SH-SY5Y (cell line): ENCODE data around the gene UCK1.

Experiments used
- GATA2 ChIP-seq: IDR thresholded peaks from 2 replicates; pipeline ENCODE4 v1.6.1; 2011; ENCODE audit warnings: mild to moderate bottlenecking, low read depth, low read length
- GATA3 ChIP-seq: IDR thresholded peaks from 2 replicates; pipeline ENCODE4 v1.6.1; 2011; ENCODE audit warnings: low read depth, mild to moderate bottlenecking, low read length, moderate library complexity

DNA sequence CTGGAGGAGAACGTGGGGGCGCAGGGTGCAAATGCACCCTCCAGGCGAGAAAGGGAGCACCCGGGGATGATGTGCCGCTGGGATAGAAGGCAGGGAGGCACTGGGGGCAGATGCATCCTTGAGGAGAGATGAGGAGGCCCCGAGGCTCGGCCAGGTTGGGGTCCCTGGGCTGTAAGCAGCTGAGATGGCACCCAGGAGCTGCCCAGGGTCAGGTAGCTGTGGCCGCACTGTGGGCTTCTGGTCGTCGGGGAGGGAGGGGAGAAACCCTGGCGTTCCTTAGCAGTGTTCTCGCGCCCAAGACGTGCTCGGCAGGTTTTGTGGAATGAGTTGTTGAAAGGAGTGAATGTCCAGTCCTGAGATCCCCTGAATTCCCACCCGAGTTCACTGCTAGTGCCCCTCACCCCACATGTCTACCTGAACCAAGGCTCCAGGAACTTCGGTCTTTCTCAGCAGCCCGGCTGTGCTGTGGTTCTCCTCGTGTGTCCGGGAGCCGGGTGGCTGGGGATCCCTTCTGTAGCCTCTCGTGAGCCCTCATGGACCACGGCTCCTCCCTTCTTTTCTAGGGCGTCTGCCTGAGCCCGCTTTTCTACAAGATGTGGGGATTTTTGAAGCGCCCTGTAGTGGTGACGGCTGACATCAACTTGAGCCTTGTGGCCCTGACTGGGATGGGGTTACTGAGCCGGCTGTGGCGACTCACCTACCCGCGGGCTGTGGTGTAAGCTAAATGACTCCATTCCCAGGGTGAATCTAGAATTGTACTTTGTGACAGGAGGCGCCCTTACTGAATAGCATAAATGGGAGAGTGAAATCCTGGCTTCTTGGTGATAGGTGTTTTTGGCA is 27.2 kb downstream of the UCK1 start:
- TF ChIP-seq GATA2 (no peak), GATA3 (no peak)
